ENCODE data around the gene UQCC2.

Gene UQCC2

DNA sequence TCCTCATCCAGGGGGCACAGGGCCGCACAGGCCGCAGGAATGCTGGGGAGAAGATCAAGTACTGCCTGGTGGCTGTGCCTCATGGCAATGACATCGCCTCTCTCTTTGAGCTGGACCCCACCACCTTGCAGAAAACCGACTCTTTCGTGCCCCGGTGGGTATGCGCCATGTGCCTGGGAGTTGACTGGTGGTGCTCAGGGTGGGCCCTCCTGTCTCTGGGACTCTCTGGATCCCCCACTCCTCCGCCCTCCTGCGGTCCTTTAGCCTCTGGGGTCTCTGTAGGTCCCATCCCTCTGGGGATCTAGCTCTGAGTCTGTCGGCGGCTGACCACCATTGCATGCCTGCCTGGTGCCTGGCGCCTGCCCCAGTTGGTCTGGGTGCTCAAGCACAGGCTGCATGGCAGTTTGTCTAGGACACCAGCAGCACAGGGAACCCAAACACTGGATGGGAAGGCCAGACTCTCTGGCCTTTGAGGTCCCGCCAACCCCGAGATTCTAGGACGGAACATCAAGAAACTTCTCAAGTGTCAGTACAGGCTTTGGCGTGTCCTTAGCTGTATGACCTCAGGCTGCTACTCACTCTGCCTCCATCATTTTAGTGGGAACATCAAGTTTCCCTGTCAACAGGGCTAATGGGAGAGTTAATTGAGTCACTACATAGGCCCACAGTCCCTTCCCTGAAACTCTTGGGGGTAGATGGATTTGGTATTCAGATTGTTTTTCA is 47.6 kb downstream of the UQCC2 start:
- Mint-ChIP-seq H3K27me3 (no peaks in the 10 kb centered on the region), H3K36me3 (ENCODE audit: insufficient read depth) (peaks cover 24% of the 10 kb centered on the region), H3K9me3 (no peaks in the 10 kb centered on the region), H3K4me3 (no peak overlapping the region), H3K27ac (ENCODE audit: low read depth) (peak overlapping the region; percentile 79), H3K4me1 (peaks cover 4% of the 10 kb centered on the region)
- ATAC-seq (replicated peaks; ENCODE audit: extremely low read depth, poor library complexity, severe bottlenecking): no peak
- no peak for DNase-seq (ENCODE audit: low spot score in 2 of 2)

DNA sequence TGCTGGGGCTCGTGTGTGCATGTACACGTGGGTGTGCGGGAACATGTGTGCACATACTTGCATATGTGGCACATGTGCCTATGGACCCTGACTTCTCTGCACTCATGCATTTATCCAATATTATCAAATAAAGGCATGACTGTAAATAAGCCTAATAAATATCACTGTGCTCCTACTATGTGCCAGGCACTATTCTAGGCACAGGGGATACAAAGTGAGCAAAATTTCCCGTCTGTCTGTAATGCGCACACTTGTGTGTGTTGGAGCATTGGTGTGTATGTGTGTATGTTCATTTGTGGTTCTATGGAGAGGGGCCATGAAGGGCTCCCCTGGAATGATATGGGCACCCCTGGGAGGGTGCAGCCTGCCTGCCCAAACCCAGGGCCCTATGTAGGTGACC is 48.5 kb downstream of the UQCC2 start:
- no peak overlapping the region for H3K27ac Mint-ChIP-seq (ENCODE audit: low read depth)
- no peaks in the 10 kb centered on the region for H3K9me3 Mint-ChIP-seq

GRCh38 chr6:33662318-33662717 is 49.2 kb downstream of the UQCC2 start:
- peaks cover 4% of the 10 kb centered on the region for H3K4me1 Mint-ChIP-seq
- H3K27ac Mint-ChIP-seq (ENCODE audit: low read depth): no peak overlapping the region
- no peaks in the 10 kb centered on the region for H3K27me3 Mint-ChIP-seq
- ATAC-seq (replicated peaks; ENCODE audit: extremely low read depth, poor library complexity, severe bottlenecking) (no peak), DNase-seq (ENCODE audit: low spot score in 2 of 2) (no peak)
- H3K9me3 Mint-ChIP-seq: no peaks in the 10 kb centered on the region
- H3K36me3 Mint-ChIP-seq (ENCODE audit: insufficient read depth): peaks cover 23% of the 10 kb centered on the region
- no peak overlapping the region for H3K4me3 Mint-ChIP-seq

More for the DNA sequence above, 48.5 kb downstream of the UQCC2 start:
- DNase-seq (ENCODE audit: low spot score in 2 of 2) (no peak), ATAC-seq (replicated peaks; ENCODE audit: extremely low read depth, poor library complexity, severe bottlenecking) (no peak)
- Mint-ChIP-seq H3K4me1 (peaks cover 4% of the 10 kb centered on the region), H3K27me3 (no peaks in the 10 kb centered on the region), H3K36me3 (ENCODE audit: insufficient read depth) (peaks cover 21% of the 10 kb centered on the region), H3K4me3 (no peak overlapping the region)

- Mint-ChIP-seq H3K9me3 (no peaks in the 10 kb centered on the region), H3K4me3 (no peak overlapping the region), H3K27ac (ENCODE audit: low read depth) (peak overlapping the region; percentile 16), H3K36me3 (ENCODE audit: insufficient read depth) (peaks cover 18% of the 10 kb centered on the region), H3K4me1 (peaks cover 4% of the 10 kb centered on the region), H3K27me3 (no peaks in the 10 kb centered on the region)
- ATAC-seq (replicated peaks; ENCODE audit: extremely low read depth, poor library complexity, severe bottlenecking) (no peak), DNase-seq (ENCODE audit: low spot score in 2 of 2) (no peak)
Measured at GRCh38 chr6:33661106-33661838, 50.2 kb downstream of the UQCC2 start.

DNA sequence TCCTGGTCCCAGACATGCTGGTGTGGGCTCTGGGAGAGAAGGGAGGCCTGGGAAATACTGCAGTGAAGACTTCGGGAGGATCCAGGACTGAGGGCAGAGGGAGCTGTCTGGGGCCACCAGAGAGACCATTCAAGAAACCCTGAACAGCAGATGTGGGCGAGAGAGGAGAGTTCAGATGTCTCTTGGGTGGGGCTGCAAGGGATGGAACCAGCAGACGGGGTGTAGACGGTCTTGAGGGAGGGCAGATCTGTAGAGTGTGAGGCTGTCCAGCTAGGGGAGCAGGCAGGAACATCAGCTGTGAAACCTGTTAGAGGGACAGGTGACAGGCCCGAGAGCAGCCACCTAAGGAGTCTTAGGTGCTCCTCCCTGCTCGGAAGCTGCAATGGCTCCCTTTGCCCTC is 51.5 kb downstream of the UQCC2 start:
- no peak overlapping the region for H3K4me3 Mint-ChIP-seq
- no peak for DNase-seq (ENCODE audit: low spot score in 2 of 2)
- no peaks in the 10 kb centered on the region for H3K9me3 Mint-ChIP-seq
- peaks cover 4% of the 10 kb centered on the region for H3K4me1 Mint-ChIP-seq
- no peak overlapping the region for H3K27ac Mint-ChIP-seq (ENCODE audit: low read depth)
- no peak for ATAC-seq (replicated peaks; ENCODE audit: extremely low read depth, poor library complexity, severe bottlenecking)
- no peaks in the 10 kb centered on the region for H3K27me3 Mint-ChIP-seq
- peaks cover 14% of the 10 kb centered on the region for H3K36me3 Mint-ChIP-seq (ENCODE audit: insufficient read depth)

- peaks cover 14% of the 10 kb centered on the region for H3K36me3 Mint-ChIP-seq (ENCODE audit: insufficient read depth)
- no peaks in the 10 kb centered on the region for H3K9me3 Mint-ChIP-seq
- ATAC-seq (replicated peaks; ENCODE audit: extremely low read depth, poor library complexity, severe bottlenecking) (no peak), DNase-seq (ENCODE audit: low spot score in 2 of 2) (no peak)
- no peaks in the 10 kb centered on the region for H3K27me3 Mint-ChIP-seq
- no peak overlapping the region for H3K4me3 Mint-ChIP-seq
- peaks cover 4% of the 10 kb centered on the region for H3K4me1 Mint-ChIP-seq
- no peak overlapping the region for H3K27ac Mint-ChIP-seq (ENCODE audit: low read depth)
Measured at GRCh38 chr6:33658982-33659689, 52.4 kb downstream of the UQCC2 start.

- Mint-ChIP-seq H3K27me3 (no peaks in the 10 kb centered on the region), H3K36me3 (ENCODE audit: insufficient read depth) (peaks cover 20% of the 10 kb centered on the region), H3K4me3 (no peak overlapping the region), H3K4me1 (no peaks in the 10 kb centered on the region), H3K9me3 (no peaks in the 10 kb centered on the region), H3K27ac (ENCODE audit: low read depth) (no peak overlapping the region)
- DNase-seq (ENCODE audit: low spot score in 2 of 2) (no peak), ATAC-seq (replicated peaks; ENCODE audit: extremely low read depth, poor library complexity, severe bottlenecking) (no peak)
Measured at GRCh38 chr6:33656844-33657243, 54.7 kb downstream of the UQCC2 start.

GRCh38 chr6:33654831-33655554 is 56.5 kb downstream of the UQCC2 start:
- DNase-seq (ENCODE audit: low spot score in 2 of 2) (no peak), ATAC-seq (replicated peaks; ENCODE audit: extremely low read depth, poor library complexity, severe bottlenecking) (no peak)
- Mint-ChIP-seq H3K4me3 (no peak overlapping the region), H3K27me3 (no peaks in the 10 kb centered on the region), H3K36me3 (ENCODE audit: insufficient read depth) (peaks cover 16% of the 10 kb centered on the region), H3K27ac (ENCODE audit: low read depth) (no peak overlapping the region), H3K9me3 (no peaks in the 10 kb centered on the region), H3K4me1 (peaks cover 5% of the 10 kb centered on the region)

DNA sequence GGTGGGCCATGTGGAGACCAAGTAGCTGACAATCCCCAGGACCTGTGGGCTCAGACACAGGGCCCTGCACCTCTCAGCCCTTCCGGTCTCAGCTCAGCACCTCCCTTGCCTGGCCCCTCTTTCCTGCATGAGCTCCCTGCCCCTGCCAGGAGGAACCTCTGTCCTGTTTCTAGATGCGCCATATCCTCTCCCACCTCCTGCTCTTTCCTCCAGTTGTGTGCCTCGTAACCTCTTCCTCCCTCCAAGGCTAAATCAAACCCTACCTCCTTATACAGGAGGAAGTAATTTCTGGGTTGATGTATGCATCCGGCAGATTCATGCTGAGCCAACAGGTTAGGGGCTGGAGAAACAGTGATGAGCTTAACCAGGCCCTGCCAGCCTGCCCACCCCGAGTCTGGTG is 59.5 kb downstream of the UQCC2 start:
- DNase-seq (ENCODE audit: low spot score in 2 of 2) (no peak), ATAC-seq (replicated peaks; ENCODE audit: extremely low read depth, poor library complexity, severe bottlenecking) (no peak)
- Mint-ChIP-seq H3K4me1 (peaks cover 21% of the 10 kb centered on the region), H3K9me3 (no peaks in the 10 kb centered on the region), H3K27me3 (no peaks in the 10 kb centered on the region), H3K36me3 (ENCODE audit: insufficient read depth) (peaks cover 24% of the 10 kb centered on the region), H3K4me3 (no peak overlapping the region), H3K27ac (ENCODE audit: low read depth) (no peak overlapping the region)

DNA sequence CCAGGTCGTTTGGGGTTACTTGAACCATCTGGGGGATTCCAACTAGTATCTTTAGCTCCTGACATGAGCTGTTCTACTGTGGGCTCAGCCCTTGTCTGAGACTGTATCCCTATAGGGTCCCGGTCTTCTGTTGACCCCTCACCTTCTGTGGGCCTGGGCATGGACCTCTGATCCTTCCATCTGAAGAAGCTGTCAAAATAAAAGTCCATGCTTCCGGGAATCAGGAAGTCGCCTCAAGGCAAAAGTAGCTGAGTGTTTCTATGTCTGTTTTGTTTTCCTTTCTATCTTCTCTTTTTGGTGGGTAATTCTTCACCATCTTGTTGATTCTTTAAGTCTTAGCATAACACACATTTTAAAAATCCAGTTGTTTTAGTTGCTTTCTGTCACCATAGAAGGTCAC is 60.1 kb downstream of the UQCC2 start:
- ATAC-seq (replicated peaks; ENCODE audit: extremely low read depth, poor library complexity, severe bottlenecking): no peak
- no peak for DNase-seq (ENCODE audit: low spot score in 2 of 2)
- H3K27ac Mint-ChIP-seq (ENCODE audit: low read depth): no peak overlapping the region
- no peaks in the 10 kb centered on the region for H3K27me3 Mint-ChIP-seq
- peaks cover 24% of the 10 kb centered on the region for H3K36me3 Mint-ChIP-seq (ENCODE audit: insufficient read depth)
- H3K4me1 Mint-ChIP-seq: peaks cover 23% of the 10 kb centered on the region
- H3K9me3 Mint-ChIP-seq: no peaks in the 10 kb centered on the region
- H3K4me3 Mint-ChIP-seq: no peak overlapping the region
